ENCODE results near the gene AGAP1.

DNA sequence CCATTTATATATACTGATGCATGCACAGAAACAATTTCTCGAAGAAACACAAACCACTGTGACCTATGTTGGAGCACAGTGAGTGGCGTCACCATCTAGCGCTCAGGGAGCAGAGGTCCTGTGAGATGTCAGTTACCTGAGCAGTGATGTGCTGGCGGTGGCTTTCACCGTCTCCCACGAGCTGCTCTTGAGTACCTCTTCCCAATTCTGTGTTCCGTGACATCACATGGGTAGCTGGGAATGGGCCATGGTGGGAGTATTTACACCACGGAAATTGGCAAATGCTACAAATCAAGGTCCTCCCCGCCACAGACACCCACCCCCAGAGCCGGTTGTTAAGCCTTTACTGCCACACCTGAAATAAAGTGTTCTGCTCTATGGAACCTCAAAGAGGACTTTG, 650.0 kb downstream of the AGAP1 start:
- TF ChIP-seq, protein P1, sequence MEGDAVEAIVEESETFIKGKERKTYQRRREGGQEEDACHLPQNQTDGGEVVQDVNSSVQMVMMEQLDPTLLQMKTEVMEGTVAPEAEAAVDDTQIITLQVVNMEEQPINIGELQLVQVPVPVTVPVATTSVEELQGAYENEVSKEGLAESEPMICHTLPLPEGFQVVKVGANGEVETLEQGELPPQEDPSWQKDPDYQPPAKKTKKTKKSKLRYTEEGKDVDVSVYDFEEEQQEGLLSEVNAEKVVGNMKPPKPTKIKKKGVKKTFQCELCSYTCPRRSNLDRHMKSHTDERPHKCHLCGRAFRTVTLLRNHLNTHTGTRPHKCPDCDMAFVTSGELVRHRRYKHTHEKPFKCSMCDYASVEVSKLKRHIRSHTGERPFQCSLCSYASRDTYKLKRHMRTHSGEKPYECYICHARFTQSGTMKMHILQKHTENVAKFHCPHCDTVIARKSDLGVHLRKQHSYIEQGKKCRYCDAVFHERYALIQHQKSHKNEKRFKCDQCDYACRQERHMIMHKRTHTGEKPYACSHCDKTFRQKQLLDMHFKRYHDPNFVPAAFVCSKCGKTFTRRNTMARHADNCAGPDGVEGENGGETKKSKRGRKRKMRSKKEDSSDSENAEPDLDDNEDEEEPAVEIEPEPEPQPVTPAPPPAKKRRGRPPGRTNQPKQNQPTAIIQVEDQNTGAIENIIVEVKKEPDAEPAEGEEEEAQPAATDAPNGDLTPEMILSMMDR (IDR thresholded peaks at IDR 0.05) = no peak
- TF ChIP-seq CEBPB (IDR thresholded peaks at IDR 0.05) (no peak), FOXS1 (CRISPR knock-in tag; IDR thresholded peaks at IDR 0.05) (no peak), POLR2A (IDR thresholded peaks at IDR 0.05; ENCODE audit: low read length) (no peak), MYC (IDR thresholded peaks at IDR 0.05; ENCODE audit: borderline replicate concordance, low read length) (no peak), ZSCAN20 (CRISPR knock-in tag; IDR thresholded peaks at IDR 0.05) (no peak), TP53 (CRISPR knock-in tag; IDR thresholded peaks at IDR 0.05) (no peak), NPAS2 (CRISPR knock-in tag; IDR thresholded peaks at IDR 0.05; ENCODE audit: borderline replicate concordance) (no peak), RAD21 (conservative IDR thresholded peaks at IDR 0.05 in 1 of 2, IDR thresholded peaks at IDR 0.05 in 1 of 2) (no peak), NR3C1 (IDR thresholded peaks at IDR 0.05) (no peak), EP300 (IDR thresholded peaks at IDR 0.05) (no peak)
- TF ChIP-seq, protein P2, sequence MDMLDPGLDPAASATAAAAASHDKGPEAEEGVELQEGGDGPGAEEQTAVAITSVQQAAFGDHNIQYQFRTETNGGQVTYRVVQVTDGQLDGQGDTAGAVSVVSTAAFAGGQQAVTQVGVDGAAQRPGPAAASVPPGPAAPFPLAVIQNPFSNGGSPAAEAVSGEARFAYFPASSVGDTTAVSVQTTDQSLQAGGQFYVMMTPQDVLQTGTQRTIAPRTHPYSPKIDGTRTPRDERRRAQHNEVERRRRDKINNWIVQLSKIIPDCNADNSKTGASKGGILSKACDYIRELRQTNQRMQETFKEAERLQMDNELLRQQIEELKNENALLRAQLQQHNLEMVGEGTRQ (IDR thresholded peaks at IDR 0.05) = no peak

Data from A549 (cell line).